Measurements from ENCODE around the gene TMEM259.

DNA sequence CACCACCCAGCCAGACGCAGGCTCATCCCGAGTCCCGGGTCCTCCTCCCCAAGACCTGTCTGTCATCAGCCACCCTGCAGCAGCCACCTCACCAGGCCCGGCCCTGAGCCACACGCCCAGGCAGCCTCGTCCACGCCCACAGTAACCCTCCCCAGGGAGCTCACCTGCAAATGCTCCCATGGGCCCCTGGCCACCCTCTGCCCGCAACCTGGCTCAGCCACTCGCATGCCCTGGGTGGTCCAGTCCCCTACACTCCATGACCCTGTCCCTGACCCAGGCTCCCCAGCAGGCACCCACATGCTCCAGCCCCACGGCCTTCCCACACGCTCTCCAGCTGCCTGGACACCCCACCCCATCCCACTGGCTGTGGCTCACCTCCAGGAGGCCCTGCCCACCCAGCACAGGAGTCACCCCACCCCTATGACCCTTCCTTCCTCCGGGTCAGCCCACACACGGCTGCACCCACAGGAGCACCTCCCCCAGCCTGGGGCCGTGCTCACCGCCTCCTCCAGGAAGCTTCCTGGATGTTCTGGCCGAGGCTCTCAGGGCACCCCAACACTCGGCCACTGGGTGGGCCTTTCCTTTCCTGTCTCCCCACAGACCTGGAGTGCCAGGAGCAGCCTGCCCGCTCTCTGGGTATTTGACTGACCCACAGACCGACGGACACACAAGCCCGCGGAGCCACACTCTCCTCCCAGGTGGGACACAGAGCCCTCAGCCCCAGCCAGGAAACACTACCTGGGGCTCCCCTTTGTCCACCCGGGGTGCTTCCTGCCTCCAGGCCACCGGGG is 3.6 kb downstream of the TMEM259 start:
- TF ChIP-seq POLR2A (IDR thresholded peaks at IDR 0.05) = no peak
- TF ChIP-seq, protein P1, sequence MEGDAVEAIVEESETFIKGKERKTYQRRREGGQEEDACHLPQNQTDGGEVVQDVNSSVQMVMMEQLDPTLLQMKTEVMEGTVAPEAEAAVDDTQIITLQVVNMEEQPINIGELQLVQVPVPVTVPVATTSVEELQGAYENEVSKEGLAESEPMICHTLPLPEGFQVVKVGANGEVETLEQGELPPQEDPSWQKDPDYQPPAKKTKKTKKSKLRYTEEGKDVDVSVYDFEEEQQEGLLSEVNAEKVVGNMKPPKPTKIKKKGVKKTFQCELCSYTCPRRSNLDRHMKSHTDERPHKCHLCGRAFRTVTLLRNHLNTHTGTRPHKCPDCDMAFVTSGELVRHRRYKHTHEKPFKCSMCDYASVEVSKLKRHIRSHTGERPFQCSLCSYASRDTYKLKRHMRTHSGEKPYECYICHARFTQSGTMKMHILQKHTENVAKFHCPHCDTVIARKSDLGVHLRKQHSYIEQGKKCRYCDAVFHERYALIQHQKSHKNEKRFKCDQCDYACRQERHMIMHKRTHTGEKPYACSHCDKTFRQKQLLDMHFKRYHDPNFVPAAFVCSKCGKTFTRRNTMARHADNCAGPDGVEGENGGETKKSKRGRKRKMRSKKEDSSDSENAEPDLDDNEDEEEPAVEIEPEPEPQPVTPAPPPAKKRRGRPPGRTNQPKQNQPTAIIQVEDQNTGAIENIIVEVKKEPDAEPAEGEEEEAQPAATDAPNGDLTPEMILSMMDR (IDR thresholded peaks at IDR 0.05 in 4 of 5, conservative IDR thresholded peaks at IDR 0.05 in 1 of 5) = no peak

Measured in gastrocnemius medialis (tissue), 4 donors.